Measurements from ENCODE around the gene HOXD1. TPM values are rescaled to one million over a fixed set of nuclear protein-coding genes. Genes with fewer than 3 reads are reported as not detected.

The HOXD1 gene
- total RNA-seq, 1 experiment from 2014 or later: not detected

DNA sequence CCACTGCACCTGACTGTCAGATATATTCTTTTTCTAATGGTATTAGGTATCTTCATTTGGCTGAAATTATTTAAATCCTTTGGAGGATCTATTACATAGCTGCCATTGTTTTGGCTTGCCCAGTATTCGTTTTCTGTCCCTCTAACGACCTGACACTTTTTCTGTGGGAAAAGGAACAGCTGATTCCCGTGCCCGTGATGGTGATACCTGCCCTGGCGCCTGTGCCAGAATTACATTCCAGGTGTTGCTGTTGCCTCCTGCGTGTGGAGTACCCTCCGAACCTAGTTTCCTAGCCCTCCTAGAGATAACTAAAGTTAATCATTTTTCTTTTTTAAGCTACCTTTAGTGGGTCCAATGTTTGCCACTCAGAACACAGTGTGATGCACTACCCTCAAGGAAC, 14.0 kb downstream of the HOXD1 start:
- DNase-seq: no peak
- no peak overlapping the region for H3K4me3 Mint-ChIP-seq (ENCODE audit: low read depth, unreplicated experiment)
- no peaks in the 10 kb centered on the region for H3K27me3 Mint-ChIP-seq (ENCODE audit: unreplicated experiment)
- CTCF ChIA-PET: interaction anchor here (0.7 kb wide), 1 partner anchor 229 kb away, joined by 3 read pairs; no protein-coding TSS in a partner anchor
- no peak for TF ChIP-seq CTCF (IDR thresholded peaks at IDR 0.05; ENCODE audit: unreplicated experiment)
- intact Hi-C loops (cut with micrococcal nuclease; ENCODE audit: unreplicated experiment): no loop called here
- H3K36me3 Mint-ChIP-seq (ENCODE audit: insufficient read depth, unreplicated experiment): no peaks in the 10 kb centered on the region
- no peaks in the 10 kb centered on the region for H3K4me1 Mint-ChIP-seq (ENCODE audit: low read depth, unreplicated experiment)
- H3K27ac Mint-ChIP-seq (ENCODE audit: unreplicated experiment): no peak overlapping the region
- BruUV-seq (replicated peaks): no TSS peak
- H3K9me3 Mint-ChIP-seq (ENCODE audit: low read depth, unreplicated experiment): peaks cover 3% of the 10 kb centered on the region

- Mint-ChIP-seq H3K27me3 (ENCODE audit: unreplicated experiment) (no peaks in the 10 kb centered on the region), H3K4me1 (ENCODE audit: low read depth, unreplicated experiment) (no peaks in the 10 kb centered on the region), H3K9me3 (ENCODE audit: low read depth, unreplicated experiment) (peaks cover 3% of the 10 kb centered on the region), H3K36me3 (ENCODE audit: insufficient read depth, unreplicated experiment) (no peaks in the 10 kb centered on the region), H3K4me3 (ENCODE audit: low read depth, unreplicated experiment) (no peak overlapping the region), H3K27ac (ENCODE audit: unreplicated experiment) (no peak overlapping the region)
- DNase-seq: no peak
- BruUV-seq (replicated peaks): no TSS peak
- TF ChIP-seq CTCF (IDR thresholded peaks at IDR 0.05; ENCODE audit: unreplicated experiment): no peak
- intact Hi-C loops (cut with micrococcal nuclease; ENCODE audit: unreplicated experiment): no loop called here
- CTCF ChIA-PET: interaction anchor here (1.0 kb wide), 1 partner anchor 10 kb away, joined by 3 read pairs; no protein-coding TSS in a partner anchor
Measured at GRCh38 chr2:176205126-176205525, 16.7 kb downstream of the HOXD1 start.

GRCh38 chr2:176206136-176206535, 17.7 kb downstream of the HOXD1 start:
- intact Hi-C loops (cut with micrococcal nuclease; ENCODE audit: unreplicated experiment): no loop called here
- no peaks in the 10 kb centered on the region for H3K4me1 Mint-ChIP-seq (ENCODE audit: low read depth, unreplicated experiment)
- CTCF ChIA-PET: interaction anchor here (0.6 kb wide), 1 partner anchor 115 kb away, joined by 4 read pairs; no protein-coding TSS in a partner anchor
- H3K27me3 Mint-ChIP-seq (ENCODE audit: unreplicated experiment): no peaks in the 10 kb centered on the region
- no peak overlapping the region for H3K27ac Mint-ChIP-seq (ENCODE audit: unreplicated experiment)
- no peak overlapping the region for H3K4me3 Mint-ChIP-seq (ENCODE audit: low read depth, unreplicated experiment)
- no peak for TF ChIP-seq CTCF (IDR thresholded peaks at IDR 0.05; ENCODE audit: unreplicated experiment)
- peaks cover 3% of the 10 kb centered on the region for H3K9me3 Mint-ChIP-seq (ENCODE audit: low read depth, unreplicated experiment)
- H3K36me3 Mint-ChIP-seq (ENCODE audit: insufficient read depth, unreplicated experiment): no peaks in the 10 kb centered on the region
- no peak for DNase-seq
- BruUV-seq (replicated peaks): no TSS peak

GRCh38 chr2:176206682-176207081, 18.2 kb downstream of the HOXD1 start:
- H3K4me3 Mint-ChIP-seq (ENCODE audit: low read depth, unreplicated experiment): no peak overlapping the region
- CTCF ChIA-PET: interaction anchor here (0.7 kb wide), 1 partner anchor 66 kb away, joined by 4 read pairs; no protein-coding TSS in a partner anchor
- intact Hi-C loops (cut with micrococcal nuclease; ENCODE audit: unreplicated experiment): no loop called here
- H3K27ac Mint-ChIP-seq (ENCODE audit: unreplicated experiment): no peak overlapping the region
- no TSS peak for BruUV-seq (replicated peaks)
- TF ChIP-seq CTCF (IDR thresholded peaks at IDR 0.05; ENCODE audit: unreplicated experiment): no peak
- H3K36me3 Mint-ChIP-seq (ENCODE audit: insufficient read depth, unreplicated experiment): no peaks in the 10 kb centered on the region
- no peaks in the 10 kb centered on the region for H3K27me3 Mint-ChIP-seq (ENCODE audit: unreplicated experiment)
- no peaks in the 10 kb centered on the region for H3K4me1 Mint-ChIP-seq (ENCODE audit: low read depth, unreplicated experiment)
- DNase-seq: no peak
- peaks cover 3% of the 10 kb centered on the region for H3K9me3 Mint-ChIP-seq (ENCODE audit: low read depth, unreplicated experiment)
